HG03064 (cell line): ENCODE results near the gene HOTAIR.

Source experiments
- ATAC-seq: cut with Tn5 transposase; IDR thresholded peaks from one replicate; pipeline ENCODE4 v1.9.1; 2021; ENCODE audit warnings: low read depth; ENCODE audit not compliant: unreplicated experiment

Gene HOTAIR

DNA sequence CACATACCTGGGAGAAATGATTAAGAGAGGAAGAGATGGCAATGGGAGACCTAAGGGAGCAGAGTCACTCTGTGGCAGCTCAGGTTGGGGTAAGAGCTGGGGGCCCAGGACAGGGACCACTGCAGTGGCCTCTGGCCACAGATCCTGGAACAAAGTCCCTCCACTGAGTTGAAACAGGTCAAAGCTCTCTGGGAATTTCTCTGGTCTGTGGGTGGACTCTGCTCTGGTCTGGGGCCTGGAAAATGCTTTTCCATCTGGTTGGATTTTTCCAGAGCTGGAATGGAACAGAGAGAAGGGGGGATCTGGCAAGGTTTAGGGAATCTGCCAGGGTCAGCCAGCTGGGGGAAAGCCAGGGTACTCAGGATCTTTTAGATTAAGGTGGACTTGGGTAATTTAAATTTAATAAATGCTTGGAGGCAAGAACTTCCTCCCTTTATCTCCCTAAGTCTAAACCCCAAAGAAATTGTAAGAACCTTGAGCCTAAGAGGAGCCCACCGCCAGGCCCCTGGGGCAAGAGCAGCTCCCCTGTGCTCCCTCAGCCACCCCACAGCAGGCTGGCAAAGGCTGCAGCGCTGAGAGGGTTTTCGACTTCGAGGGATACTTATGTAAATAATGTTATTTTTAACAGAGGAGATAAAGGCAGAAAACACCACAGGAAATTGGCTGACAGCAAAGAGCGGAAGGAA lies 13.9 kb upstream of the HOTAIR start:
- ATAC-seq, result no peak

- no peak for ATAC-seq
Observed at GRCh38 chr12:53987787-53988230, 13.1 kb upstream of the HOTAIR start.

GRCh38 chr12:53986686-53987483 lies 12.1 kb upstream of the HOTAIR start:
- ATAC-seq, result no peak

DNA sequence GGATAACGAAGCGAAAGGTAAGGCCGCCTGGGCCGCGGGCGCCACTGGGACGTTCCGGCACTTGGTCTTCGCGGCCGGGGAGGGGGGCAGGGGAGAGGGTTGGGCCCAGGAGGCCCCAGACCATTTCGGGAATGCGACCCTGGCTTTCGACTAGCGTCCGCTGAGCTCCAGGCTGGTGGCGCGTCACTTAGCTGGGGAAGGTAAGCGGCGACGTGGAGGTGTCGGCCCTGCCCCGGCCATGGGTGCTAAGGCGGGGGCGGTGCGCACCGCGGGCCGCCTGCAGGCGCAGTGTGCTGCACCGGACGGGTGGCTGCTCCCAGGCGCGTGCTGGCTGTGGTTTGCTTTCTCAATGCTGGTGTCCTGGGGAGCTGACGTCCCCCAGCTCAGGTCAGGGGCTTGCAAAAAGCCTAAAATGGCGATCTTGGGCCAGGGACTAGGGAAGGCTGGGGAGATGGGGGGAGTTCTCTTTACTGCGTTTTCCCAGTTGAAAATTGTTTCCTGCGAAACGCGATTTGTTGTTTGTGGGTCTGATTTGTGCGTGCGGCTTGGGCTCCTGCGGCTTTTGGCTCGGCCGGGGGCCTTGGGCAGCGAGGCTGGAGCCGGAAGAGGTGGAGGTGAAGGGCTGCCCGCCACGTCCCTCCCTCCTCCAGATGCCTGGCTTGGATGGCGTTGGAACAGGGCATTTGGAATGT lies 11.4 kb upstream of the HOTAIR start:
- ATAC-seq, result no peak

GRCh38 chr12:53985692-53985993 lies 10.9 kb upstream of the HOTAIR start:
- ATAC-seq, result no peak

DNA sequence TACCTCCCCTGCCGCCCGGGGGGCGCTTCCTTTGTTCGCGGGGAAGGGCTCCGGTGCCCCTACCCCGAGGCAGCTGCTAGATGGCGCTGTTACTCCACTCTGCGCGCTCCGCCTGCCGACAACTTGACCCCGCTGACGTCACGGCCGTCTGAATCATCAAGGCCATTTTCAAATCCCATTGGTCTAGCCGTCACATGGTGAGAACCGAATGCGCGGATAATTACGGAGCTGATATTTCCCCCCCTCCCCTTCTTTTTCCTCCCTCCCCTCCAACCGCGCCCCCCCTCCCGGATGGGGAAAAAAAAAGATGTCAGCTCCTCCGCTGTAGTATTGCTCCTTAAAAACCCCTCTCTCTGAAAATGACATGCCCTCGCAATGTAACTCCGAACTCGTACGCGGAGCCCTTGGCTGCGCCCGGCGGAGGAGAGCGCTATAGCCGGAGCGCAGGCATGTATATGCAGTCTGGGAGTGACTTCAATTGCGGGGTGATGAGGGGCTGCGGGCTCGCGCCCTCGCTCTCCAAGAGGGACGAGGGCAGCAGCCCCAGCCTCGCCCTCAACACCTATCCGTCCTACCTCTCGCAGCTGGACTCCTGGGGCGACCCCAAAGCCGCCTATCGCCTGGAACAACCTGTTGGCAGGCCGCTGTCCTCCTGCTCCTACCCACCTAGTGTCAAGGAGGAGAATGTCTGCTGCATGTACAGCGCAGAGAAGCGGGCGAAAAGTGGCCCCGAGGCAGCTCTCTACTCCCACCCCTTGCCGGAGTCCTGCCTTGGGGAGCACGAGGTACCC lies 10.3 kb upstream of the HOTAIR start, which contains the start of gene HOXC10:
Gene HOXC10 (plus strand): TSS at position 246 of the 791 bp plus-strand sequence. CDS start 114 bp downstream, at position 360.
- no peak for ATAC-seq

- no peak for ATAC-seq
Observed at GRCh38 chr12:53983950-53984572, 9.3 kb upstream of the HOTAIR start.

- ATAC-seq, result no peak
Observed at GRCh38 chr12:53983568-53983949, 8.8 kb upstream of the HOTAIR start.

DNA sequence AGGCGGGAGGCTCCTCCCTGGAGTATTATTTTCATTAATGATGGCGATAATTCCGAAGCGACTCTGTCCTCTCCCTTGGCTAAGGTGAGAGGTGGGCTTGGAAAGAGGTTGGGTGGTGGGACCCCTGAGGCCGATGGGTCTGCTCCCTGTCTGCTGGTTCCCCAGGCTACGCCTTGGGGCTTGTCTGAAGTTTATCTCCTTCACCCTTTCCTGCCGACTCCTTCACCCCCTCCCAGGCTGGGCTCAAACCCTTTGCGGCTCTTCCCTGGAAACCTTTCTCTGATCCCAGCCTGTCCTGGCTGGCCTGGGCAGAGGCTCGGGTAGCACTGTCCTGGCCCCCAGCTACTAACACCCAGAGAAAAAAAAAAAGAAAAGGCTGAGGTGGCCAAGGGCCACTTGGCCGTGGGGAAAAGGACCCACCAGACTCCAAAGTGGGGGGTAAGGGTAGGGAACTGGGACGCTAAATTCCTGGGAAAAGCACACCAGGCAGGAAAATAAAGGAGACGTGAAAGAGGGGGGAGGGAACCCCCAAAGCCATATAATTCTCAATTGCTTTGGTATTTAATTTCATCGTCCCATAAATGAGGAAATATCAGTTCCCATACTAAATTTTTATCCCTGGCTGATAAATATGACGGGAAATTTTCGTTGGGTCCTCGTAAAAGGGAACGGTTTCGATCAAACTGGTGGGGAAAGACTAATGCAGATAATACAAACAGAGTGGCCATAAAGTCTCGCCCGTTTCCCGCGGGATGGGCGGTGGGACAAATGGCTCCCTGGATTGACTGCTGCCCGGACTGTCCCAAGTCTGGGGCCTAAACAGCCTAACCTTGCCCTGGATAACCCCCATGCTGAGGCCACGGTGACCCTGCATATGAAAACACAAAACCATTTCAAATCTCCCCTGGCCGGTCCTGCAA lies 8.2 kb upstream of the HOTAIR start:
- no peak for ATAC-seq

DNA sequence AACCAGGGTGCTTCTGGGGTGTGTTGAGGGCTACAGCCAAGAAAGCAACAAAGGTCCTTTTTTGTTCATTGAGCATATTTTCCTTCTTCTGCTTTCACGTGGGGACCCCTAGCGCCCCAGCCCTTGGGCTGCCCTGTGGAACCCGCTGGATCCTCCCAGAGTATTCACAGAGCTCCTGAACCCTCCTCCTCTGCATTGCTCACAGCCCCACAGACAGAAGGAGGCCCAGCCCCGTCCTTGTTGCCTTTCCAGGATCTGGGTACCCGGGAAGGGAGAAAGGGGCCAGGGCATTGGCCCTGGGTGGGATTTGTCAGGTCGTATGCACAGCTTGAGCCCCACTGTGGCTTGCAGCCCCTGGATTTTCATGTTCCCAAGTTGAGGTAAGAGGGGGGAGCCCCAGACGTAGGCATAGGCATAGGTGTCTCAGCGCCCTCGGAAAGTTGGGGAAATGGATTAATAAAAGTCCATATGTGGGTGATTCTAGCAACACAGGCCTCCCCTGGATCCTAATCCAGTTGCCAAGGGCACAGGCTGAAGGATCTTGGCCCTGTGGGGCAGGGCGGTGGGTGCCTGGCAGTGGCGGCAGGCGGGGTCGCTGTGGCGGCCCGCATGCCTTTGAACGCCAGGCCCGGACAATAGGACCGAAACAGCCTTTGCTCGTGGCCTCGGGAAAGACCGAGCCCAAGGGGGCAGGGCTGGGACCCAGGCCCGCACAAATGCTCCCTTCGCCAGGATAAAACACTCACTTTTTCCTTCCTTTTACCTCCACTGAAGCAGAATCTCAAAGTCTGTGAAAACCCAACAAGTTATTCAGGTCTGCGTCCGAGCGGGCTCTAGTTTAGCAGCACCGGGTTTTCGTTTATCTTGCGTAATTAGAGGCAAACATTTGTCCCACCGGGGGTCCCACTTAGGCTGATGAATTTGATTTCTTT lies 7.1 kb upstream of the HOTAIR start:
- ATAC-seq, result no peak

DNA sequence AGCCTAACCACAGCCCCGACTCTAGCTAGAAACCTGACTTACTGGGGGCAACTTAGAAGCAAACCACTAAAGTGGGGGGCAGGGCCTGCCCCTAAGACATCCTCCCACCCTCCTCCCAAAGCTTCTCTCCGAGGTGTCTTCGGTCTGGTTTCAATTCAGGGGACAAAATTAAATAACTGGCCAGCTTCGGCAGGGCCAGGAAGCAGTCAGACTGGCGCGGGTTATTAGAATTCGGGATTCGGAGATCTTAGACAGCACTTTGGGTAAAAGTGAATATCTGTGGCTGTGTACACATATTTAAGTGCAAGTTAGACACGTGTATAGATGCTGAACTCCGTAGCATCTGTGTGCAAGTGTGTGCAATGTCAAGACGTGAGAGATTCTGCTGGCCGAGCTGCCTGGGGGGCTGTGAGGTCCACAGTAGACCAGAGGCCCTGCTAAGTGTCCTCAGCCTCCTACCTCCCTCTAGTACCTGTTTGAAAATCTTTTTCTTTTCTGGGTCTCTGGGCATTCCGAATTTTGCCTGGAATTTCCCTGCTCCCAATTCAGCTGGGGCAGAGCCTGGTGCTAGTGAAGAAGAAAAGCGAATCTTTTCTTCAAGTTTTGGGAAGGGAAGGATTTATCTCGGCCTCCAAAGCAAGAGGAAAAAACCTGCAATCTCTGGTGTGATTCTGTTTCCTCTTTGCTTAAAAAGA lies 6.2 kb upstream of the HOTAIR start:
- ATAC-seq, result no peak

DNA sequence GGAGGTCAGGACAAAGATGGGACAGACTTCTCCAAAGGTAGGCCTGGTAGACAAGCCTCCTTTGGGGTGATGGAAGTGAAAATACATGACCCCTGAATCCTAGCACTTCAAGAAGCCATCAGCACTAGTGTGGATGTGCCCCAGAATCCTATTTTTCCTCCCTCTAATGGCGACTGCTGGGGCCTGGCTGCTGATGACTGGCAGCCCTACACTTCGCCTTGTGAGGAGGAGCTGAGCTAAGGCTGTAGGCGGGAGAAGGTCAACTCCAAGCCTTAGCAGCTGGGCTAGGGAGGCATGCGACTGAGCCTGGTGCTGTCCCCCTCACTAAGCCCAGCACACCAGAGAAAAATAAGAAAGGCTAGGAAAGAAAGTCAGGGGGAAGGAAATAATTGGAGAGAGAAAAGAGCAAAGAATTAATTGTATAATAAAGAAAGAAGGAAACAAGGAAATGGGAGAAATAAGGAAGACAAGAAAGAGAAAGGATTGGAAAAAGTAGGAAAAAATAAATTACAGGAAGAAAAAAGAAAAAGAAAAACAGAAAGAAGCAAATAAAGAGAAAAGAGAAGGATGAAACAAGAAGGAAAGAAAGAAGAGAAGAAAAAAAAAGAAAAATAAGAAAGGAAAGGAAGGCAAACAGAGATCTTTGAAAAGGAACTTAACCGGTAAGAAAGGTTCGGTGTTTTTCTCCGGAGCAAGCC lies 5.5 kb upstream of the HOTAIR start:
- no peak for ATAC-seq

GRCh38 chr12:53978477-53979356 lies 4.0 kb upstream of the HOTAIR start:
- no peak for ATAC-seq

DNA sequence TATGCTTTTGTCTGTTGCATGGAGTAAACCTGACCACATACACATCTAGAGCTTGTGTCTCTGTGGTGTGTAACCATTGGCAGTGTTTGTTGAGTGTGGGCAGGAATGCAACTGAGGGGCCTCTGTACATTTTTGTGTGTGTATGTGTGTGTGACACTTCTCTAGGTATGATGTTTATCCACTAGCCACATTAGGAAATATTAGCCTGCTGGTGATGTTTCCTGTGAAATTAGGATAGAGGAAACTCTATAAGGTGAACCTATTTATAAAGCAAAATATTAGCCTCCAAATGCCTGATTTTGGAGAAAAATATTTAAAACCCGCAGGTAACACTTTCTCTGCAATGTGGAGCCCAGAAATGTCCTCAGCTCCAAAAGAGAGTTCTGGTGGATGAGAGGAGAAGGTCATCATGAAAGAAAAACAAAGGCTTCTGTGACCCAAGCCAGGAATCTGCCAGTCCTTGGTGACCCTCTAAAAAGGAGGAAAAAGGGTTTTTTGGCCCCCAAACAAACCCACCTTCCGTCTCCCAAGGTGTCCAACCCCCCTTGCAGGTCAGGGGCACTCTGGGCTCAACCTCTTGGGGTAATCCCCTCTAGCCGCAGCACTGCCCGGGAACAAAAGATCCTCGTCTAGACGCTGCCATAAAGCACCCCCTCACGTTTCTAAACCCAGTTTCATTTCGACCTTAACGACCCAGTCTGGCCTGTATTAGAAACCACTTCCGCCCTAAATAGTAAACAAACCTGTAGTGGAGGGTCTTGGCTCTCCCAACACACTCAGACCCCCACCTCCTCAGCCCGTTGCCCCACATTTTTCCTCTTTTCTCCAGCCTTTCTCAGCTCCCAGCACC lies 3.1 kb upstream of the HOTAIR start:
- no peak for ATAC-seq
